ENCODE measurements around the gene NUDCD3. TPM values are rescaled to one million over a fixed set of nuclear protein-coding genes. Genes with fewer than 3 reads are reported as not detected.

Gene NUDCD3
- total and polyA plus RNA-seq, 2 of the 8 experiments (the other 6 are each of a cell fraction or from before 2014, with no cell fraction given) = 35.2 to 93.7 TPM

DNA sequence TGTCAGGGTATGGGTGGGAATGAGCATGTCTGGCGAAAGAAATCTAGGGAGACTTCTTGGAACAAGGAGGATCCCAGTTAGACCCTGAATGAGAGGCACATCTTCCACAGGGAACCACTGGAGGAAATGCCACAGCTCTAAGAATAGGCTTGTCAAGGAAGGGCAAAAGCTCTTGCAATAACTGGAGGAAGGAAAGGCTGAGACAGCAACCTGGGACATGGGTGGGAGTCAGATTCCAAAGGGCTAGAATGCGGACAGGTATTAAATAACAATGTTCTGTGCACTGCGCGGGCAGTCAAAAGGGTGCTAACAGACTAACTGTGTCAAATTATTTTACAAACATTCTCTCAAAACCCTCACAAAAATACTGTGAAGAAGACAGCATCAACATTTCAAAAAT, 4.5 kb downstream of the NUDCD3 start:
- H3K79me1 ChIP-seq (ENCODE audit: low read depth, low read length) = peaks cover 11% of the 10 kb centered on the region; the same call in 1 of the 2 replicates
- H2BK120ac ChIP-seq (replicated peaks; ENCODE audit: low read depth, low read length) = no peak overlapping the region
- H3K23ac ChIP-seq (ENCODE audit: insufficient read length) = no peak overlapping the region
- no peak overlapping the region for H2AK5ac ChIP-seq (ENCODE audit: low read depth, low read length)
- peaks cover 12 to 15% of the 10 kb centered on the region in 2 experiments for H4K20me1 ChIP-seq (replicated peaks in 1 of 2; ENCODE audit: control insufficient read depth in 1 of 2, insufficient read depth in 2 of 2, low read length in 2 of 2)
- no peak overlapping the region for H2BK15ac ChIP-seq (ENCODE audit: low read length)
- H3K27me3 ChIP-seq (replicated peaks in 1 of 4; ENCODE audit: control insufficient read depth in 3 of 4, extremely low read depth in 1 of 4, insufficient read depth in 3 of 4, low read length in 3 of 4) = no peaks in the 10 kb centered on the region
- no peak overlapping the region for H3K56ac ChIP-seq (replicated peaks; ENCODE audit: insufficient read length, low read depth, low read length)
- CTCF ChIA-PET (ENCODE audit: partially characterized antibody) = interaction anchor here (1.7 to 1.9 kb wide), 2 partner anchors 79 to 81 kb away, joined by 4 to 5 read pairs; no protein-coding TSS in a partner anchor
- H3K4me2 ChIP-seq (ENCODE audit: insufficient read depth in 1 of 2, low read depth in 2 of 2, low read length in 2 of 2) = no peak overlapping the region
- no peak overlapping the region for H2BK5ac ChIP-seq (ENCODE audit: low read depth, low read length)
- no peak overlapping the region for H3K14ac ChIP-seq (ENCODE audit: insufficient read length)
- H3K9ac ChIP-seq (replicated peaks in 1 of 4; ENCODE audit: extremely low read depth in 1 of 4, low read depth in 3 of 4, low read length in 3 of 4) = no peak overlapping the region
- no peak overlapping the region for H4K91ac ChIP-seq (replicated peaks; ENCODE audit: insufficient read length, low read length)
- H4K8ac ChIP-seq (ENCODE audit: extremely low read depth, insufficient read depth, low read length) = no peak overlapping the region
- H2AFZ ChIP-seq (ENCODE audit: low read length) = no peak overlapping the region
- no peak overlapping the region for H3K4me3 ChIP-seq (ENCODE audit: extremely low read depth in 1 of 4, insufficient read depth in 2 of 4, low read depth in 3 of 4, low read length in 4 of 4)
- no peaks in the 10 kb centered on the region for H3K9me3 ChIP-seq (ENCODE audit: insufficient read depth in 2 of 2, low read depth in 1 of 2, low read length in 1 of 2)
- H3K36me3 ChIP-seq (ENCODE audit: control insufficient read depth in 2 of 4, insufficient read depth in 4 of 4, low read length in 3 of 4) = peaks cover 13 to 38% (median 31%) of the 10 kb centered on the region in 4 experiments; a peak in 7 of 8 replicates
- DNase-seq (ENCODE audit: low read depth in 1 of 2, low spot score in 2 of 2) = no peak
- no peak overlapping the region for H3K27ac ChIP-seq (ENCODE audit: low read depth, low read length)
- WGBS, 2 experiments (ENCODE audit: extremely low coverage in 1 of 2, insufficient coverage in 1 of 2, insufficient read length in 1 of 2, insufficient replicate concordance in 2 of 2, low coverage in 1 of 2, low lambda C conversion rate in 2 of 2, missing lambda C conversion rate in 1 of 2) = 93% methylated on average over 4 of the region's 4 CpGs; no CpG with 5 or more reads in 1 of the 2 experiments
- H4K5ac ChIP-seq (ENCODE audit: insufficient read length, low read depth, low read length) = no peak overlapping the region
- TF ChIP-seq EZH2 (IDR thresholded peaks at IDR 0.05; ENCODE audit: low read depth, low read length, severe bottlenecking) (no peak), SUZ12 (IDR thresholded peaks at IDR 0.05; ENCODE audit: low read length) (no peak), SP2 (IDR thresholded peaks at IDR 0.05; ENCODE audit: low read length) (no peak), SP1 (IDR thresholded peaks at IDR 0.05; ENCODE audit: low read depth, low read length) (no peak), CREB1 (IDR thresholded peaks at IDR 0.05) (no peak), SIN3A (conservative IDR thresholded peaks at IDR 0.05 in 1 of 2, IDR thresholded peaks at IDR 0.05 in 1 of 2; ENCODE audit: low read depth in 1 of 2, low read length in 2 of 2) (no peak), BRCA1 (IDR thresholded peaks at IDR 0.05; ENCODE audit: low read depth, low read length) (no peak), HDAC2 (IDR thresholded peaks at IDR 0.05; ENCODE audit: borderline replicate concordance in 1 of 2, low read depth in 2 of 2, low read length in 2 of 2) (no peak)
- 0 out of 2 replicates have a peak, but pooled peaks cover 7% of the 10 kb centered on the region for H3K23me2 ChIP-seq (ENCODE audit: low read depth, low read length)
- H2BK20ac ChIP-seq (ENCODE audit: low read length) = no peak overlapping the region
- H3K4ac ChIP-seq (replicated peaks; ENCODE audit: insufficient read length, low read depth, low read length) = no peak overlapping the region
- peaks cover 0 to 5% (median 1%) of the 10 kb centered on the region in 4 experiments; a peak in 2 of 7 replicates for H3K4me1 ChIP-seq (replicated peaks in 1 of 4; ENCODE audit: control insufficient read depth in 3 of 4, insufficient read depth in 4 of 4, low read length in 3 of 4)
- POLR2A ChIA-PET (ENCODE audit: partially characterized antibody) = interaction anchor here (0.6 kb wide), 1 partner anchor 13 kb away, joined by 3 read pairs; no protein-coding TSS in a partner anchor
- H3K79me2 ChIP-seq (ENCODE audit: control insufficient read depth in 1 of 2, insufficient read depth in 2 of 2, low read length in 2 of 2) = peaks cover 9 to 52% of the 10 kb centered on the region in 2 experiments
- no peak for FAIRE-seq
- H3K18ac ChIP-seq (ENCODE audit: extremely low read depth, low read length) = no peak overlapping the region
- no peak overlapping the region for H2BK12ac ChIP-seq (ENCODE audit: low read depth, low read length)

Data from H1 (cell line).